ENCODE data around the gene TCEA2. TPM values are rescaled to one million over a fixed set of nuclear protein-coding genes. Genes with fewer than 3 reads are reported as not detected.
A peak's percentile ranks its signal among the peaks of the same experiment; 100 is the strongest.

Gene TCEA2
- total and polyA plus RNA-seq, 2 of the 13 experiments (the other 11 are each of a cell fraction or from before 2014, with no cell fraction given): 28.1 to 33.7 TPM

GRCh38 chr20:64035066-64035932 is 27.7 kb upstream of the TCEA2 start (continued):
- TF ChIP-seq SRSF1 (optimal IDR thresholded peaks at IDR 0.05; ENCODE audit: low read depth, low read length) (peak; percentile 19), TERF1 (CRISPR knock-in tag; IDR thresholded peaks at IDR 0.05) (0 out of 2 replicates have a peak, but pooled peaks have one; percentile 44), ZSCAN21 (CRISPR knock-in tag; IDR thresholded peaks at IDR 0.05; ENCODE audit: borderline replicate concordance) (peak; percentile 62; the same call in 1 of the 2 replicates), ZNF605 (CRISPR knock-in tag; IDR thresholded peaks at IDR 0.05) (peak; percentile 2; the same call in 1 of the 2 replicates), ZNF678 (CRISPR knock-in tag; IDR thresholded peaks at IDR 0.05) (0 out of 2 replicates have a peak, but pooled peaks have one; percentile 76), NR2F2 (IDR thresholded peaks at IDR 0.05; ENCODE audit: borderline replicate concordance, low read depth) (no peak), ZNF782 (CRISPR knock-in tag; IDR thresholded peaks at IDR 0.05; ENCODE audit: borderline replicate concordance) (peak; percentile 26; the same call in 1 of the 2 replicates), HNRNPK (IDR thresholded peaks at IDR 0.05; ENCODE audit: low read depth, low read length, poor library complexity, severe bottlenecking) (no peak), AHR (CRISPR knock-in tag; IDR thresholded peaks at IDR 0.05) (no peak), CSRNP2 (CRISPR knock-in tag; conservative IDR thresholded peaks at IDR 0.05; ENCODE audit: low read depth) (no peak), HDAC1 (CRISPR knock-in tag; IDR thresholded peaks at IDR 0.05) (no peak), SMAD9 (CRISPR knock-in tag; IDR thresholded peaks at IDR 0.05) (0 out of 2 replicates have a peak, but pooled peaks have one; percentile 19), ZNF501 (CRISPR knock-in tag; IDR thresholded peaks at IDR 0.05) (peak; percentile 5; the same call in 1 of the 2 replicates), RELA (CRISPR knock-in tag; IDR thresholded peaks at IDR 0.05) (no peak), ZMAT3 (CRISPR knock-in tag; conservative IDR thresholded peaks at IDR 0.05) (no peak), ZNF460 (CRISPR knock-in tag; IDR thresholded peaks at IDR 0.05; ENCODE audit: borderline replicate concordance) (peak; percentile 11; the same call in 1 of the 2 replicates), TOE1 (CRISPR knock-in tag; IDR thresholded peaks at IDR 0.05) (no peak), CBFB (CRISPR knock-in tag; IDR thresholded peaks at IDR 0.05) (no peak), DRAP1 (CRISPR knock-in tag; IDR thresholded peaks at IDR 0.05) (no peak)
- TF ChIP-seq, protein P1, sequence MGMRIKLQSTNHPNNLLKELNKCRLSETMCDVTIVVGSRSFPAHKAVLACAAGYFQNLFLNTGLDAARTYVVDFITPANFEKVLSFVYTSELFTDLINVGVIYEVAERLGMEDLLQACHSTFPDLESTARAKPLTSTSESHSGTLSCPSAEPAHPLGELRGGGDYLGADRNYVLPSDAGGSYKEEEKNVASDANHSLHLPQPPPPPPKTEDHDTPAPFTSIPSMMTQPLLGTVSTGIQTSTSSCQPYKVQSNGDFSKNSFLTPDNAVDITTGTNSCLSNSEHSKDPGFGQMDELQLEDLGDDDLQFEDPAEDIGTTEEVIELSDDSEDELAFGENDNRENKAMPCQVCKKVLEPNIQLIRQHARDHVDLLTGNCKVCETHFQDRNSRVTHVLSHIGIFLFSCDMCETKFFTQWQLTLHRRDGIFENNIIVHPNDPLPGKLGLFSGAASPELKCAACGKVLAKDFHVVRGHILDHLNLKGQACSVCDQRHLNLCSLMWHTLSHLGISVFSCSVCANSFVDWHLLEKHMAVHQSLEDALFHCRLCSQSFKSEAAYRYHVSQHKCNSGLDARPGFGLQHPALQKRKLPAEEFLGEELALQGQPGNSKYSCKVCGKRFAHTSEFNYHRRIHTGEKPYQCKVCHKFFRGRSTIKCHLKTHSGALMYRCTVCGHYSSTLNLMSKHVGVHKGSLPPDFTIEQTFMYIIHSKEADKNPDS (CRISPR knock-in tag; IDR thresholded peaks at IDR 0.05): 0 out of 2 replicates have a peak, but pooled peaks have one; percentile 9
- TF ChIP-seq, protein P2, sequence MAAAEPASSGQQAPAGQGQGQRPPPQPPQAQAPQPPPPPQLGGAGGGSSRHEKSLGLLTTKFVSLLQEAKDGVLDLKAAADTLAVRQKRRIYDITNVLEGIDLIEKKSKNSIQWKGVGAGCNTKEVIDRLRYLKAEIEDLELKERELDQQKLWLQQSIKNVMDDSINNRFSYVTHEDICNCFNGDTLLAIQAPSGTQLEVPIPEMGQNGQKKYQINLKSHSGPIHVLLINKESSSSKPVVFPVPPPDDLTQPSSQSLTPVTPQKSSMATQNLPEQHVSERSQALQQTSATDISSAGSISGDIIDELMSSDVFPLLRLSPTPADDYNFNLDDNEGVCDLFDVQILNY (CRISPR knock-in tag; conservative IDR thresholded peaks at IDR 0.05): no peak; the same call in 1 of the 2 replicates
- TF ChIP-seq, protein P3, sequence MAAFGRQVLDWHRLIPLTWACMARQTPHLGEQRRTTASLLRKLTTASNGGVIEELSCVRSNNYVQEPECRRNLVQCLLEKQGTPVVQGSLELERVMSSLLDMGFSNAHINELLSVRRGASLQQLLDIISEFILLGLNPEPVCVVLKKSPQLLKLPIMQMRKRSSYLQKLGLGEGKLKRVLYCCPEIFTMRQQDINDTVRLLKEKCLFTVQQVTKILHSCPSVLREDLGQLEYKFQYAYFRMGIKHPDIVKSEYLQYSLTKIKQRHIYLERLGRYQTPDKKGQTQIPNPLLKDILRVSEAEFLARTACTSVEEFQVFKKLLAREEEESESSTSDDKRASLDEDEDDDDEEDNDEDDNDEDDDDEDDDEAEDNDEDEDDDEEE (CRISPR knock-in tag; IDR thresholded peaks at IDR 0.05): no peak
